Measurements from ENCODE around the gene ROBO3. TPM values are rescaled to one million over a fixed set of nuclear protein-coding genes. Genes with fewer than 3 reads are reported as not detected.

The ROBO3 gene
- total and polyA plus RNA-seq, 2 of the 8 experiments (the other 6 are each of a cell fraction or from before 2014, with no cell fraction given): 12.1 to 24.6 TPM

DNA sequence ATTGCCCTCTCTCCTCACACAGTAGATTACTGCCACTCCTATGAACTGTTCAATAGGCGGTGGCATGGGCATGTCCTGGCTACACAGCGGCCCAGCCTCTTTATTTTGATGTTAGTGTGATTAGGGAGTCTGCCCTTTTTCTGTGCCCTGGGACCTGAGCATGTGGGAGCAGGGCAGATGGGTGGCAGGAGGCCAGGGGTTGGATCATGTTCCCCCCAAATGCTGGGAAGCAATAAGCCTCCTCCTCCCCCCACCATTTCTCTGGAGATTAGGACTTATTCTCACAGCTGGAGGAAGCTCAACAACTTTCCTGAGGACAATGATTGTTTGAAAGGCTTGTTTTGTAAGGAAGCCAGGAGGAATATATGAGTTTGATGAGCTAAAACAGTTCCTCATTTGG, 54.7 kb downstream of the ROBO3 start (continued):
- no peak for TF ChIP-seq FOSL1 (IDR thresholded peaks at IDR 0.05; ENCODE audit: insufficient read depth, low read depth, low read length)
- no peak for TF ChIP-seq BACH1 (IDR thresholded peaks at IDR 0.05; ENCODE audit: low read length)
- TF ChIP-seq SP2 (IDR thresholded peaks at IDR 0.05; ENCODE audit: low read length): no peak

All from H1 (cell line).